ENCODE data around the gene TMCC2.
"Not testable (repeated sequence)": the region's sequence is repeated elsewhere in the genome, so short reads cannot be mapped to it uniquely, and the experiment has no call there.

The TMCC2 gene

DNA sequence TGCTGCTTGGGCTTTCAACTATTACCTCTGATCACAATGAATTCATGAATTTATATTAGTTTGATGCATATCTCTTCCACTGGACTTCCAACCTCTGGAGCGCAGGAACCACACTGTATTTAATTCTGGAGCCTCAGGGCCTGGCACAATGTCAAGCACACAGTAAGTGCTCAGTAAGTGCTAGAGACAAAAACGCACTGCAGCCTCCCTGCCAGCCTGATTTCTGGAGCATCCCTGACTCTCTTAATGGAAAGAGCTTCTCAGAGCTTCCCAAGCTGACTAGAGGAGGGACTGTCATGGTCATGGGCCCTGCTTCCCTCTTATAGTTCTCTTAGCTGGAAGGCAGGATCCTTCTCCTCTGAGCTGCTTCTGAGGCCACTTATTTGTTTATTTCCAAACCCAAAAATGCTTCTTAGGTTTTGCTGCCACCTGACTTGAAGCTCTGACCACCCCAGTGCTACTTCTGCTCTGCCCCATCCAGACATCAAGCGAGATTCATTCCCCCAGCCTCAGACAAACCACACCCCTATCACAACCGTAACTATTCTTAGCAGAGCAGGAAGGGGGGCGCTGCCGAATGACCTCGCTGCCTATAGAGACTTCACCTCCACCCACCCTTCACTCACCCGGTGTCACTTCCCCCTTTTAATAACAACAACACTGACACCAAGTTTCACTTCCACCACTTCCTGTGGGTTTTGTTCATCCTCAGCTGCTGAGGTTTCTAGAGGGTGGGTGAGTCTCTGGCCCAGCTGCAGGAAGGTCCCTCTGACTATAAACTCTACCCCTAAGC lies 60.2 kb downstream of the TMCC2 start:
- no peak for DNase-seq
- in situ Hi-C loops (cut with HindIII; ENCODE audit: low pct_ligation_motif_present, low pct_unique_long_range_greater_than_20kb, low sequenced_read_pairs) = no loop called here

DNA sequence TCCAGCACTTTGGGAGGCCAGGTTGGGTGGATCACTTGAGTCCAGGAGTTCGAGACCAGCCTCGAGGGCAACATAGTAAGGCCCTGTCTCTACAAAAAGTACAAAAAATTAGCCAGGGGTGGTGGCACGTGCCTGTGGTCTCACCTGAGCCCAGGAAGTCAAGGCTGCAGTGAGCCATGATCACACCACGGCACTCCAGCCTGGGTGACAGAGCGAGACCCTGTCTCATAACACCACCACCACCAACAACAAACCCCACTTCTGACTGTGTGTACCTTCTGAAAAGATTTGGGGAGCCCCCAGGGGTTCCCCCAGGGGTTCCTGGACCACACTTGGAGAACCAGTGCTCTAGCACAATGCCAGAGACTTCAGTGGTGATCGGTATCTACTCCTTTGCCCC lies 63.9 kb downstream of the TMCC2 start:
- DNase-seq = no peak
- in situ Hi-C loops (cut with HindIII; ENCODE audit: low pct_ligation_motif_present, low pct_unique_long_range_greater_than_20kb, low sequenced_read_pairs) = no loop called here

DNA sequence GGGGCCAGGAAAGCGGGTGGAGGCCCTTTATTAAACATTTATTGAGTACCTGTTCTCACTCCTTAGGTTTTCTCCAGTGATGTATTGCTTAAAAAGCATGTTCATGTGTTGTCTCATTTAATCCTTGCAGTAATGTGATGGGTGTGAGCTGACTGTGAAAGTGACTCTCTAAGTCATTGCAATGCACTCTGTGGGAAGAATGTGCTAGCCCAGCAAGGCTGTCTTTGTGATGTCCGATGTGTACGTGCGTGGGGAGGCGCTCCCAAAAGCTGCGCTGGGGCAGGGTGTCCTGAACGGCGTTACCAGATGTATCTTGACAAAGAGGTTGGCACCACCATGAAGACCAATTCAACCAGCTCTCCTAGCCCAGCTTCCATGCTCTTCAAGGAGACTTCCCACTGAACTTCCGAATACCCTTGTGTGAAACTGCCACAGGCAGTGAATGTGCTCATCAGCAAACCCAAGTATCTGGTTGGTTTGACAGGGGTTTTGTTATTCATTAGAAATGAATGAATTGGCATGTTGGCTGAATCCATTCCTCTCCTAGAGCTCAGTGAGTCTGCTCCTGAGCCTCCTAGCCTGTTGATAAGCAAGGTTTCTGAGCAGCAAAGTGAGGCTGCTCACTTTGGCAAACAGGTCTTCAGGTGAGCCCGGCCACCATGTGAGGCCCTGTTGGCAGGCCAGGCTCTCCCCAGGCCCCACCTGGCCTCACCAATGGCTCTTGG lies 65.8 kb downstream of the TMCC2 start:
- no peak for DNase-seq
- in situ Hi-C loops (cut with HindIII; ENCODE audit: low pct_ligation_motif_present, low pct_unique_long_range_greater_than_20kb, low sequenced_read_pairs) = no loop called here

DNA sequence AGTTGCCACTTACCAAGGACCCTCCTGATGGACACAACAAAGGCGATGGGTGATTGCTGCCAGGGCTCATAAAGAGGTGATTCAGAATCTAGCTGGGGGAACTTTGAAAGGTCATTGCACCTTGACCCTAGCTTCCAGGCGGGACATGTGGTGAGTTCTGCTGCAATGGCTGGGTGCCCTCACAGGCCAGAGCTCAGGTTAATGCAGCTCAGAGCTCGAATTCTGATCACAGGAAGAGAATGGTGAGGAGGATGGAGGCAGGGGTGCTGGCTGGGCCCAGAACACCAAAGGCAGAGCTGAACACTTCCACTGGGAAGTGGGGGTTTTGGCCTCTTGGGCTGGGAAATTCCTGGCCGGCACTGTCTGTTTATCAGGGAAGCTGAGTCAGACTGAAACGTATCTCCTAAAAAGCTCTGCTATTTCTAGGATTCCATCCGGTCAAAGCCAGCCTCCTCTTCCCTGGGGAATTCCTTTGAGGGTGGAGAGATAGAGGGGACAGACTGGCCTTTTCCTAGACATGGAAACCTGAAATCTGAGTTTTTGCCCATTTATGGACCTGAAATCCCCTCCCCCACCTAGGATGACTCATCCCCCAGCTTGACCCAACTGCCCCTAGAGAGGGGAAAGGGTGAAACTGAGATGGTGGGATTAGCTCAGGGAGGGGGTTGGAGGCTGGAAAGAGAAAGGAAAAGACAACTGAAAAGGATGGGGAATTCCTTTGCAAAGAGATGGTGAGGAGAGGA lies 66.6 kb downstream of the TMCC2 start:
- DNase-seq = peak; percentile 92
- in situ Hi-C loops (cut with HindIII; ENCODE audit: low pct_ligation_motif_present, low pct_unique_long_range_greater_than_20kb, low sequenced_read_pairs) = no loop called here

DNA sequence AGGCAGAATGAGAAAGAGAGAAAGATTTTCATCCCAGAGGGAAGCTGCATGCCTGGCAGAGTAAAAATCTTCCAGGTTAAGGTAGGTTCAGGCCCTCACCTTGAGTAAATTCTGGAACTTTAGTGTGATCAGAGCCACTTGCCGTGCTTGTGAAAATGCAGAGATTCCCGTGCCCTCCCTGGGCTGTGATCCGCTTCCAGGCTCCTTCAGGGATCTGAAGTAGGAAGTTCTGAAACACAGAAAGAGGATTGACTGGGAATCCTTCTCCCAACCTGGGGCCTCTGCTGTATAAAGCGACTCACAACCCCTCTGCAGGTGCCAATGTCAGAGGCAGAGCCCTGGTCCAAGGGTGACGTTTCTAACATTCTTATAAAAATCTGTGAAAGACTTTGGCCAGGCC lies 67.2 kb downstream of the TMCC2 start:
- in situ Hi-C loops (cut with HindIII; ENCODE audit: low pct_ligation_motif_present, low pct_unique_long_range_greater_than_20kb, low sequenced_read_pairs) = no loop called here
- DNase-seq = peak; percentile 42

DNA sequence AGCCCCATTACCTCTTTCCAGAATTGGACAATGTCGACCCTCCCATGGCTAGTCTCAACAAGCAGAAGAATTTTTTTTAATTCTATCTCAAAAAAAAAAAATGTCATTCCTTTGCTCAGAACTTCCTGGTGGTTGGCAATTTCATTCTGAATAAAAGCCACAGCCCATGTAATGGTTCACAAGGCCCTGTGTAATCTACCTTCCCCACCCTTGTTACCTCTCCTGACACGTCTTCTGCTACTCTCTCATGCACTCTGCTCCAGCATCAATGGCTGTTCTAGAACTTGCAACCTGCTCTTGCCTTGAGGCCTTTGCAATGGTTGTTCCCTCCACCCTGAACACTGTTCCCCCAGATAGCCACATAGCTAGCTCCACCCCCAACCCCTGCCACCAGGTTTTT lies 68.4 kb downstream of the TMCC2 start:
- no peak for DNase-seq
- in situ Hi-C loops (cut with HindIII; ENCODE audit: low pct_ligation_motif_present, low pct_unique_long_range_greater_than_20kb, low sequenced_read_pairs) = no loop called here

DNA sequence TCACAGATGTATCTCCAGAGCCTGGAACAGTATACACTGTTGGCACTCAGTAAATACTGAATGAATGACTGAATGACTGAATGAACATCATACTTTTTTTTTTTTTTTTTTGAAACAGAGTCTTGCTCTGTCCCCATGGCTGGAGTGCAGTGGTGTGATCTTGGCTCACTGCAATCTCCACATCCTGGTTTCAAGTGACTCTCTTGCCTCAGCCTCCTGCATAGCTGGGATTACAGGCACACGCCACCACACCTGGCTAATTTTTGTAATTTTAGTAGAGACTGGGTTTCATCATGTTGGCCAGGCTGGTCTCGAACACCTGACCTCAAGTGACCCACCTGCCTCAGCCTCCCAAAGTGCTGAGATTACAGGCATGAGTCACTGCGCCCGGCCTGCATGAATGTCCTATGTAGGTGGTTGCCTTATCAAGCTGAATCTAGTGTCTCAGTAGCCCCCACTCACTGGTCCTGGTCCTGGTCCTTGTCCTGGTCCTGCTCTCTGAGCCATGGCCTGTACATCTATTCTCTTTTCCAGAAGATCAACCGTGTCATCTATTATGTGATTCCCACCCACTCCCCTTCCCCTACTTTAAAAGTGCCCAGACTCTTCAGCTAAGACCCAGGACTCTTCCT lies 69.9 kb downstream of the TMCC2 start:
- in situ Hi-C loops (cut with HindIII; ENCODE audit: low pct_ligation_motif_present, low pct_unique_long_range_greater_than_20kb, low sequenced_read_pairs); DNase-seq: not testable (repeated sequence)

DNA sequence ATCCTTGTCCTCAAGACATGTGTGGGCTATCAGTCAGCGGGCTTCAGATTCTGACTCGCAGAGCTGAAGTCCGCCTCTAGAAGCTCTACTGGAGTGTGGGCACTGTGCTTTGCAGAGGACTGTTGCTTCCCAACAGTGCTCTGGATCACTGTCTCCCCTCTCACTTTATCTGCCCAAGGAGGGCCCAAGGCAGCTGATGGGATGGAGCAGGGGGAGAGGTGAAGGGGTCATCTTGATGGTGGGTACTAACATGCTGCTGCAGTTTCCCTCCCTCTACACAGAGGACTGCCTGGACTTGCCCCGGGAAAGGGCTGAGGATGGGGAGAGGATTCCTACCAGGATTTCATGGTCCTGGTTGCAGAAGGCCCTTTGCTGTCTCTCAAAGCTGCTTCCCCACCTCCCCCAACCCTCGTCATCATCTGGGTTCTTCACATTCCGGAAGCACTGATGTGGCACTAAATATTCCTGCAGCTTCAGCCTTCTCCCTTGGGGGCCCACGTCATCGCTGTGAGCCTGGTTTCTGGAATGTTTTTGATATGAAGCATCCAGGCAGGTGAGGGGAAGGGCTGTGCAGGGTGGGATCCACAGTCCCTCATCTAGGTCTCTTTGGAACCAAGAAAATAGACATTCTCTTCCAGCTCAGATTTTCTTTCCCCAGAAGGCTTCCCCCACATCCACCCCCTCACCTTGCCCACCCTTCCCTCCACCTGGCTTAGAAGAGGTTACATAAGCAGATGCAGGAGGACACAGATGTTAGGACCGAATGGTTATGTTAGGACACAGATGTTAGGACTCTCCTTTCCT lies 70.6 kb downstream of the TMCC2 start:
- DNase-seq = peak; percentile 99
- in situ Hi-C loops (cut with HindIII; ENCODE audit: low pct_ligation_motif_present, low pct_unique_long_range_greater_than_20kb, low sequenced_read_pairs) = no loop called here

DNA sequence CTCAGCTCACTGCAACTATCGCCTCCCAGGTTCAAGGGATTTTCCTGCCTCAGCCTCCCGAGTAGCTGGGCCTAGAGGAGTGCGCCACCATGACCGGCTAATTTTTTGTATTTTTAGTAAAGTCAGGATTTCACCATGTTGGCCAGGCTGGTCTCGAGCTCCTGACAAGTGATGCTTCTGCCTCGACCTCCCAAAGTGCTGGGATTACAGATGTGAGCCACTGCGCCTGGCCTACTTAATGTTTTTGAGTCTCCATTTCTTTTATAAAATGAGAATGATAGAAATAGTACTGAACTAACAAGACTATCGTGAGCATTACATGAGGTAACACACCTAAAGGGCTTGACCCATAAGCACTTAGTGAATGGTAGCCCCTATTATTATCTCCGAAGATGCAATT lies 72.4 kb downstream of the TMCC2 start:
- no peak for DNase-seq
- in situ Hi-C loops (cut with HindIII; ENCODE audit: low pct_ligation_motif_present, low pct_unique_long_range_greater_than_20kb, low sequenced_read_pairs) = no loop called here

DNA sequence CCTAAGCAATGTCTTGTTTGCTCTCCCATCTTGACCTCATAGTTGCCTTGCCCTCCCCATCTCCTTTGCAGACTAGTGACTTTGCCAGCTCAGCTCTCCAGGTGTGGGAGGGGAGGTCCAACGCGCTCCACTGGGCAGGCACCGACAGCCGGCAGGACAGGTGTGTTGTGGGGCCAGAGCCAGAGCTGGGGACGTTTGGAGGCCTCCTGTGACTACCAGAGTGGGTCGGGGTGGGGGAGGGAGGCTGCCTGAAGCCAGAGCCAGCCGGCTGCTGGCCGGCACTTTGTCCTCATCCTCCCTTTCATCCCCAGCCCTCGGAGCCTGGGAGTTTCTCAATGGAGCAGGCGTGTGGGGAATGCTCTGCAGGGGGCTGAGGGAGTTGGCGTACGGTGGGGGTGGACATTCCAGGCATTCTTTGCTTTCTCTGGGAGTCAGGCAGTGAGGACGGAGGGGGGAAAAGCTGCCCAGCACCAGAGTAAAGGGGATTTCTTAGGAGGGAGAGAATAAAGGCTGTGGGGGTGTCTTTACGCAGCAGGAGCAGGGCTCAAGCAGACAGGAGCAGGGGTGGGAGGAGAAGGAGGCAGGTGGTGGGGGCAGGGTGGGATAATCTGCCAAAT lies 73.6 kb downstream of the TMCC2 start:
- DNase-seq = peak; percentile 99
- in situ Hi-C loops (cut with HindIII; ENCODE audit: low pct_ligation_motif_present, low pct_unique_long_range_greater_than_20kb, low sequenced_read_pairs) = no loop called here

DNA sequence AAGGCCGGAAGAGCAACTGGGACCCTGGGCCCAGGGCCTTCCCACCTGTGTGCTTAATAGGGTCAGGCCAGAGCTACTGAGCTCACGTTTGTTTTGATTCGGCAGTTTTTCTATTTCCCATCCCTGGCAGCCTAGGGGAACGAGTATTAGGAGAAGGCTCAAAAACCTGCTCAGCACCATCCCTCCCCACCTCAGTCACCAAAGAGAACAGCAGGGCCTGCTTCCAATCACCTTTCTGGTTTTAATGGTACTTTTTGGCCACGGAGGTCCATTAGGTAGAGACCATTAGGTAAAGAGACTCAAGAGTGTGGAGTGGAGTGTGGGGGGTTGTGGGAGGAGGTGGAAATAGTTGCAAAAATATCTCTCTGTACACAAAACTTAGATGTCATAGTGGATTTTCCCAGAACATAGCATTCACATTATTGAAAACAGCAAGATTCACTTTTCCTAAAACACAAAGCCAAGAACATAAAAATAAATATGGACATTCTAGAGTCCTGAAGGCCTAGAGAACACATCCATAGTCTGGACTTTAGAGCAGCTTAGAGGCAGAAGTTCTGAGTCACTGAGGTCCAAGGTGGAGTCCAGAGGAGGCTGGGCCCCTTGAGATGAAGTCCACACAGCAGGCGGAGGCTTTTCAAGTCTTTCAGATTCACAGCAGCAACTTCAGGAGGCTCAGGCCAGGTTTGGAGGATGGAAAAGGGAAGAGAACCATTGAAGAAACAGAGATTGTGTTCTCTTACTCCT lies 74.3 kb downstream of the TMCC2 start:
- in situ Hi-C loops (cut with HindIII; ENCODE audit: low pct_ligation_motif_present, low pct_unique_long_range_greater_than_20kb, low sequenced_read_pairs) = no loop called here
- peak; percentile 55 for DNase-seq

DNA sequence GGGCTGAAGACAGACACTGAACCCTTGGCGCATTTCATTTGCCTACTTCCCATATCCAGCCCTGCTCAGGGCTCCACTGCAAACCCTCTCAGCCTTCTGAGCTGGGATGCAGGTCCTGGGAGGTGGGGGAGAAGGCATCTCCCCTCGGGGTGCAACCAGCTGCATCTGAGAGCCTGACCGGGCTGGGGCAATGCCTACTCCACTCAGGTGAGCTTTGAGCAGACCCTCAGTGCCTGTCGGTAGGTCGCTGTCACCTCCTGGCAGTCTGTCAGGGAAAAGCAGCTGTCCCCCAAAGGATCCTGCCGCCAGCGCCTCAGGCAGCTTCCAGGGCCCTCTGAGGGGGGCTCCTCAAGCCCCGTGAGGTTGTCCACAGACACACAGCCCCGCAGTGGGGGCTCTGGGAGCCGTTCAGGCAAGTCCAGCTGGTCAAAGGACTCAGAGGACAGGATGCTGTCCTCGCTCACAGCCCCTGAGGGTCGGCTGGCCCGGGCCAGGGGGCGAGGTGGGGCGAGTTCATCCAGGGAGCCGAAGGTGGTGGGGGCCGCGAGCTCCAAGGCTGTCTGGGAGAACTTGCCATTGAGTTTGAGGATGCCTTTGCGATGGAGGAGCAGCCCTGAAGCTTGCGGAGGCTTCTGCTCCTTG lies 75.6 kb downstream of the TMCC2 start:
- in situ Hi-C loops (cut with HindIII; ENCODE audit: low pct_ligation_motif_present, low pct_unique_long_range_greater_than_20kb, low sequenced_read_pairs) = no loop called here
- no peak for DNase-seq

DNA sequence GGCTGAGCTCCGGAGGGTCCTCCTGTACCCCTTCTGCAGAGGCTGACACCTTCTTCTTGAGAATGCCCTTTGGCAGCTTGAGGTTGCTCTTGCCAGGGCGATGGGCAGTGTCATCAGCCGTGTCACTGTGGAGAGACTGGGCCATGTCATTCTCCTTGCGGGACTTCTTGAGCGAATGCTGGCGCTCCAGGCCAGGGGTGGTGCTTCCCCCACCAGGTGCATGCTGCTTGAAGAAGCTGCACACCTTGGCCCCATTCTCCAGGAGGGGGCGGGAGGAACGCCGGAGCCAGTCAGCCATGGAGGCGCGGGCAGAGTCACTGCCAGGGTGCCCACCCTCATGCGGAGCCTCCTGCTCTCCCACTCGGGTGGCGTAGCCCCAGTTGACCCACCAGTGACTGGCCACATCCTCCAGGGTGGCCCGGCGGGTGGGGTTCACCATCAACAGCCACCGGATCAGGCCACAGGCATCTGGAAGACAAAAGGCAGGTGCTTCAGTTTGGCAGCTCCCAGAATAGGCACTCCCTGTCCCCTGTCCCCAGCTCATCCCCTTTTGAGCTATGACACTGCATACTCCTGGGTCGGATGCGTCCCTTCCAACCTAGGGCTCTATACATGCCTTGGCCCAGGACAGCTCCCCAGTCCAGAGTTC lies 76.4 kb downstream of the TMCC2 start:
- no peak for DNase-seq
- in situ Hi-C loops (cut with HindIII; ENCODE audit: low pct_ligation_motif_present, low pct_unique_long_range_greater_than_20kb, low sequenced_read_pairs) = no loop called here

DNA sequence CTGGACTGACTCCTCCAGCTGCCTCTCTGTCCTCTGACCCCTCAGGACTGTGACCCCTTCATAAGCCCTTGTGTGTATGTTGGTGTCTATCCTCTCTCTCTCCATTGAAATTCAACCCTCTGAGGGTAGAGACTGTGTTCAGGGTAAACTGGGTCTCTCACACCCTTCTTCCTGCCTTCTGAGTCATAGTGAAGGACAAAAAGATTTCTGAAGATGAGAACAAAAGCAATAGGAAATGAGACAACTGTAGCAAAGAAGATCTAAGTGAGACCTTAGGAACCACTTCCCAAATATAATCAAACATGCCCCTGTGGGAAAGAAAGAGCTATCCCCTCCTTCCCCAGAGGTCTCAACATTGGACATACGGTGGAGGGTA lies 76.9 kb downstream of the TMCC2 start:
- DNase-seq = no peak
- in situ Hi-C loops (cut with HindIII; ENCODE audit: low pct_ligation_motif_present, low pct_unique_long_range_greater_than_20kb, low sequenced_read_pairs) = no loop called here

DNA sequence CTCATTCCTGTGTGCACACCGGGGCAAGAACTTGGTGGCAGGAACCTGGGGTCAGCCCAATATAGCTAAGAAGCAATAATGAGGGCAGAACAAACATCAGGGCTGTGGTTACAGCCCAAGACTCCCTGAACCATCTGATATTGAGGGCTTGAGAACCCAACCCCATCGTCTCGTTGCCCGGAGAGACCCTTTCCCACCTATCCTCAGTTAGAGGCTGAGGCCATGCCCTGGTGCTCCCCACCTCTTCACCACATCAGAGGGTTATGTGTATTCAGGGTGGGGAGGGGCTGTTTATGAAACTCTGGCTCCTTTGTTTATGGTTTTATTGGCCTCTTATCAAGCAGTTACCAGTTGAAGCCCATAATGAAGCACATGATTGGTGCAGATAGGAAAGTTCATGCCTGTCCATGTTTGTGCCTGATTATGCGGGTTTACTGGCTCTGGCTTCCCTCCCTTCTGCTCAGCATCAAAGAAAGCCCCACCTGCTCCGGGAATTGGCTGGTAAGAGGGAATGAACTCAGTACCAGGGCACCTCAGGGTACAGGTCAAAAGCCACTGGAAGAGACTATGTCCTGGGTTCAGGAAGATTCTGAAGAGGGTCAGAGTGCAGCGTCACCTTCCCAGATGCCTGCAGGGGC lies 79.3 kb downstream of the TMCC2 start:
- in situ Hi-C loops (cut with HindIII; ENCODE audit: low pct_ligation_motif_present, low pct_unique_long_range_greater_than_20kb, low sequenced_read_pairs) = no loop called here

DNA sequence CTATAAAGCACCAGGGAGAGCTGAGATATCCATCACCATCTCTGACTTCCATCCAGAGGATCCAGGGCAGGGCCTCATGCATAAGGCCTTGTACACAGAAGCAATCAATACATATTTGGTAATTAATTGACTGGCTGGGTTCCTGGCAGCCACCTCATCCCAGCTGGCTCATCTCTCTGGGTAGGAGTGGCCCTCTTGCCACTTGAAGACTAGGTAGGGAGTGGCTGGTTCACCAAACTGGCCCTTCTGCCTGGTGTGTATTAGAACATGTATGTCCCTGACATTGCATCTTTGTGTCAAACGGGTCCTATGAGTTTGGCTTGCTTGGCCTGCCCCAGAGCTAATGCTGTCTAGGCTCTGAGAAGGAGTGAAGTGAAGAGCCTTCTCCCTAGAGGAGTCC lies 82.0 kb downstream of the TMCC2 start:
- no peak for DNase-seq
- in situ Hi-C loops (cut with HindIII; ENCODE audit: low pct_ligation_motif_present, low pct_unique_long_range_greater_than_20kb, low sequenced_read_pairs) = no loop called here

More for the DNA sequence above, 79.3 kb downstream of the TMCC2 start:
- no peak for DNase-seq
